ENCODE results near the gene SMIM43. TPM values are rescaled to one million over a fixed set of nuclear protein-coding genes. Genes with fewer than 3 reads are reported as not detected.

The SMIM43 gene
- total and polyA plus RNA-seq, 2 donors (not counting 3 experiments of a cell fraction or from before 2014, with no cell fraction given), result 0.18 TPM; not detected in 1

DNA sequence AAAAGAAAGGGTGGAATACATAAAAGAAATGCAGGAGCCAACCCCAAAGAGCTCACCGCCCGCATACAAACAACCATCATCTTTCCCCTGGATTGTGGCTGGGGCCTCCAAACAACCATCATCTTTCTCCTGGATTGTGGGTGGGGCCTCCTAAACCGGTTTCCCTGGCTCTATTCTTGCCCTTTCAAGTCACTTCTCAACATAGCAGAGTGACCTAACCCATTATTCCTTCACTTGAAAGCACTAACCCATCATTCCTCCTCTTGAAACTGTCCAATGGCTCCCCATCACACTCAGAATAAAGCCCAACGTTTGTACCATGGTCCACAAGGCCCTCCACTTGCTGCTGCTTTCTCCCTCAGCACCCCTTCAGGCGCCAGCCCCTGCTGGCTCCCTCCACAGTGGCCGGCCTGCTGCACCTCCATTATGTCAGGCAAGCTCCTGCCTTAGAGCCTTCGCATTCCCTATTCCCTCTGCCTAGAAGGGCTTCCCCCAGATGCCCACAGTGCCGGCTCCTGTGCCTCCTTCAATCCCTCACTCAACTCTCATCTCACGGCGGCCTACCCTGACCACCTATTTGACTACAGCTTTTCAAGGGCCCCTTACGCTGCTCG, 24.1 kb downstream of the SMIM43 start:
- no peaks in the 10 kb centered on the region for H3K9me1 ChIP-seq (replicated peaks; ENCODE audit: control insufficient read depth, extremely low read depth, insufficient read depth, low read length)
- no peaks in the 10 kb centered on the region for H4K20me1 ChIP-seq (replicated peaks; ENCODE audit: control insufficient read depth, extremely low read depth, insufficient read depth, low read length)
- no peaks in the 10 kb centered on the region for H3K36me3 ChIP-seq (ENCODE audit: control insufficient read depth in 2 of 2, extremely low read depth in 1 of 2, insufficient read depth in 2 of 2, low read length in 2 of 2)
- no peak for FAIRE-seq
- no peaks in the 10 kb centered on the region for H3K9me3 ChIP-seq (replicated peaks; ENCODE audit: control insufficient read depth, insufficient read depth, low read length)
- H3K27me3 ChIP-seq (ENCODE audit: control insufficient read depth in 2 of 2, insufficient read depth in 2 of 2, low read length in 2 of 2), result peaks cover 0 to 3% of the 10 kb centered on the region in 2 experiments
- no peak for DNase-seq (ENCODE audit: low read depth, low spot score)
- no peak overlapping the region for H3K4me2 ChIP-seq (ENCODE audit: insufficient read depth, low read length)
- no peak overlapping the region for H3K27ac ChIP-seq (ENCODE audit: insufficient read depth, low read depth, low read length)
- no peaks in the 10 kb centered on the region for H3K4me1 ChIP-seq (ENCODE audit: control insufficient read depth, extremely low read depth, insufficient read depth, low read length)
- no peak for TF ChIP-seq CTCF (IDR thresholded peaks at IDR 0.05; ENCODE audit: extremely low read depth in 1 of 2, insufficient read depth in 1 of 2, low read depth in 1 of 2, low read length in 2 of 2)
- no peak for TF ChIP-seq MYC (IDR thresholded peaks at IDR 0.05; ENCODE audit: low read depth, low read length)
- ChIA-PET POLR2A (no interaction called here), CTCF (interaction anchor here (1.2 to 2.7 kb wide), 2 partner anchors 279 to 370 kb away, joined by 4 to 9 read pairs; no protein-coding TSS in a partner anchor)
- no peak overlapping the region for H3K9ac ChIP-seq (replicated peaks; ENCODE audit: extremely low read depth, insufficient read depth, low read length)
- dilution Hi-C loops (cut with MboI; ENCODE audit: extremely low pct_ligation_motif_present, low sequenced_read_pairs) (loop anchor here (25.0 kb wide), 1 partner anchor 254 kb away; no protein-coding TSS in a partner anchor), intact Hi-C loops (cut with micrococcal nuclease) (no loop called here)
- no peak overlapping the region for H2AFZ ChIP-seq (ENCODE audit: low read depth, low read length)
- no peak overlapping the region for H3K4me3 ChIP-seq (replicated peaks in 1 of 3; ENCODE audit: insufficient read depth in 1 of 3, low read depth in 1 of 3, low read length in 3 of 3)
- BruUV-seq (replicated peaks), result no TSS peak
- H3K79me2 ChIP-seq (ENCODE audit: control insufficient read depth, insufficient read depth, low read length), result no peaks in the 10 kb centered on the region

DNA sequence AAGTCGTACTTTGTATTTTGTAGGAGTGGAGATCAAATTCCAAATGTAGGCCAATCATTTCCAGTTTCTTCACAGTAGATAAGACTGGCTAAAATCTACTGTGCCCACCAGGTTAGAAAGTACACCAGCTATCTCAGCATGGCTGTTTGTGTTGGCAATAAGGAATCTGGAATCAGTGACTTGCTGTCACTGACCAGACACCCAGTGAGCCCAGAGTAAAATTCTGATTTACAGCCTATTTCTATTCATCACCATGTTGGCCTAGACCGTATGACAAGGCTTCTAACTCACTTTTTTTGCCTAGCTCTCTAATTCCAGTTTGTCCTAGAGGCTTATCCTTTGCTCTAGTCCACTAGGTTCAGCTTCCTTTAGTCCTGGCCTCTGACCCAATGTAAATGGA, 25.4 kb downstream of the SMIM43 start:
- no peak overlapping the region for H2AFZ ChIP-seq (ENCODE audit: low read depth, low read length)
- H3K9me1 ChIP-seq (replicated peaks; ENCODE audit: control insufficient read depth, extremely low read depth, insufficient read depth, low read length), result no peaks in the 10 kb centered on the region
- ChIA-PET POLR2A (no interaction called here), CTCF (interaction anchor here (0.8 to 1.4 kb wide), 4 partner anchors 14 to 548 kb away, joined by 3 to 4 read pairs (median 3); no protein-coding TSS in a partner anchor)
- H3K9ac ChIP-seq (replicated peaks; ENCODE audit: extremely low read depth, insufficient read depth, low read length), result no peak overlapping the region
- peaks cover 0 to 3% of the 10 kb centered on the region in 2 experiments for H3K27me3 ChIP-seq (ENCODE audit: control insufficient read depth in 2 of 2, insufficient read depth in 2 of 2, low read length in 2 of 2)
- no peak overlapping the region for H3K4me3 ChIP-seq (replicated peaks in 1 of 3; ENCODE audit: insufficient read depth in 1 of 3, low read depth in 1 of 3, low read length in 3 of 3)
- no peak overlapping the region for H3K27ac ChIP-seq (ENCODE audit: insufficient read depth, low read depth, low read length)
- no TSS peak for BruUV-seq (replicated peaks)
- dilution Hi-C loops (cut with MboI; ENCODE audit: extremely low pct_ligation_motif_present, low sequenced_read_pairs), result loop anchor here (25.0 kb wide), 1 partner anchor 252 kb away; no protein-coding TSS in a partner anchor
- H3K4me2 ChIP-seq (ENCODE audit: insufficient read depth, low read length), result no peak overlapping the region
- no peaks in the 10 kb centered on the region for H3K9me3 ChIP-seq (replicated peaks; ENCODE audit: control insufficient read depth, insufficient read depth, low read length)
- intact Hi-C loops (cut with micrococcal nuclease), result loop anchor here (5.0 kb wide), 2 partner anchors 82 to 547 kb away; no protein-coding TSS in a partner anchor
- no peak for DNase-seq (ENCODE audit: low read depth, low spot score)
- TF ChIP-seq POLR2A (IDR thresholded peaks at IDR 0.05; ENCODE audit: low read depth, low read length) (no peak), GATA2 (IDR thresholded peaks at IDR 0.05; ENCODE audit: insufficient read depth, insufficient read length, low read depth, low read length) (no peak), JUN (IDR thresholded peaks at IDR 0.05; ENCODE audit: borderline replicate concordance, insufficient read depth, insufficient read length, low read depth) (no peak), POLR2AphosphoS5 (IDR thresholded peaks at IDR 0.05; ENCODE audit: insufficient read depth, low read depth, low read length) (no peak), MAX (IDR thresholded peaks at IDR 0.05; ENCODE audit: insufficient read depth, insufficient read length) (no peak), FOS (IDR thresholded peaks at IDR 0.05; ENCODE audit: borderline replicate concordance, insufficient read depth, low read length) (no peak), CTCF (IDR thresholded peaks at IDR 0.05; ENCODE audit: extremely low read depth in 1 of 2, insufficient read depth in 1 of 2, low read depth in 1 of 2, low read length in 2 of 2) (no peak), EZH2 (IDR thresholded peaks at IDR 0.05; ENCODE audit: borderline replicate concordance, low read depth, low read length, severe bottlenecking) (no peak), MYC (IDR thresholded peaks at IDR 0.05; ENCODE audit: low read depth, low read length) (no peak)
- no peaks in the 10 kb centered on the region for H3K36me3 ChIP-seq (ENCODE audit: control insufficient read depth in 2 of 2, extremely low read depth in 1 of 2, insufficient read depth in 2 of 2, low read length in 2 of 2)
- no peaks in the 10 kb centered on the region for H3K4me1 ChIP-seq (ENCODE audit: control insufficient read depth, extremely low read depth, insufficient read depth, low read length)
- FAIRE-seq, result no peak
- no peaks in the 10 kb centered on the region for H4K20me1 ChIP-seq (replicated peaks; ENCODE audit: control insufficient read depth, extremely low read depth, insufficient read depth, low read length)
- H3K79me2 ChIP-seq (ENCODE audit: control insufficient read depth, insufficient read depth, low read length), result no peaks in the 10 kb centered on the region

All from endothelial cell of umbilical vein (primary cell).